Lower lobe of right lung (tissue), 2 donors: ENCODE measurements around the gene PGPEP1. TPM values are rescaled to one million over a fixed set of nuclear protein-coding genes. Genes with fewer than 3 reads are reported as not detected.
"Not testable (repeated sequence)": the region's sequence is repeated elsewhere in the genome, so short reads cannot be mapped to it uniquely, and the experiment has no call there.

ENCODE experiments used
- ATAC-seq, 2 donors: fragments of 200-7000 bp; cut with Tn5 transposase; one replicate each; pipeline ENCODE4 v1.9.1; 2020 to 2022; ENCODE audit warnings: mild to moderate bottlenecking in 2 of 2, moderate library complexity in 2 of 2
- DNase-seq: peaks from one replicate; pipeline ENCODE4 v3.0.0-alpha.2; 2020
- H3K27ac ChIP-seq: fragments of 200-600 bp; one replicate; pipeline ENCODE4 v1.8.0; 2022
- H3K27me3 ChIP-seq: fragments of 200-600 bp; one replicate; pipeline ENCODE4 v1.8.0; 2022; ENCODE audit warnings: low read depth
- H3K36me3 ChIP-seq: fragments of 200-600 bp; one replicate; pipeline ENCODE4 v1.8.0; 2022; ENCODE audit warnings: mild to moderate bottlenecking
- H3K4me1 ChIP-seq: fragments of 200-600 bp; one replicate; pipeline ENCODE4 v1.8.0; 2022
- H3K4me3 ChIP-seq: fragments of 200-600 bp; one replicate; pipeline ENCODE4 v1.8.0; 2022; ENCODE audit warnings: mild to moderate bottlenecking
- H3K9me3 ChIP-seq: fragments of 200-600 bp; one replicate; pipeline ENCODE4 v1.8.0; 2022
- CTCF ChIP-seq: fragments of 200-600 bp; IDR thresholded peaks from one replicate; pipeline ENCODE4 v1.8.0; 2022; ENCODE audit warnings: antibody characterized with exemption, mild to moderate bottlenecking
- intact Hi-C: fragments of 100-400 bp; cut with DNase I; formaldehyde crosslinking; loops from one replicate; pipeline ENCODE4 v1.11.0; 2022
- total RNA-seq: library from RNA; stranded (reverse); fragmentation: NEBNext Ultra II Directional; extraction: Animal tissue kit (Norgen Biotek cat#: 25700); gene quantifications from one replicate; pipeline ENCODE4 v1.2.1, GENCODE V29; 2021
- donor health status: DM: no; HTN: yes; CAD: no; lungs with severe emphysema.

The PGPEP1 gene
- total RNA-seq, 1 donor from 2014 or later = 40.9 TPM

GRCh38 chr19:18342090-18342632, 1.8 kb downstream of the PGPEP1 start:
- Histone ChIP-seq H3K27me3 (no peaks in the 10 kb centered on the region), H3K4me3 (no peak overlapping the region), H3K9me3 (no peaks in the 10 kb centered on the region), H3K27ac (no peak overlapping the region), H3K4me1 (peaks cover 15% of the 10 kb centered on the region), H3K36me3 (peaks cover 19% of the 10 kb centered on the region)
- DNase-seq (no peak), ATAC-seq (no peak)
- intact Hi-C loops = loop anchor here (10.0 kb wide), 1 partner anchor 53 kb away; the partner anchor contains the start of gene LRRC25
- no peak for TF ChIP-seq CTCF

GRCh38 chr19:18344582-18344950, 4.2 kb downstream of the PGPEP1 start:
- no peak for TF ChIP-seq CTCF
- Histone ChIP-seq H3K27ac (no peak overlapping the region), H3K4me3 (no peak overlapping the region), H3K9me3 (no peaks in the 10 kb centered on the region), H3K36me3 (peaks cover 19% of the 10 kb centered on the region), H3K4me1 (peaks cover 16% of the 10 kb centered on the region), H3K27me3 (no peaks in the 10 kb centered on the region)
- intact Hi-C loops = loop anchor here (10.0 kb wide), 1 partner anchor 50 kb away; the partner anchor contains the start of gene LRRC25
- DNase-seq (no peak), ATAC-seq (no peak)

- no peak for DNase-seq
- no peaks in the 10 kb centered on the region for H3K27me3 ChIP-seq
- ATAC-seq = no peak
- peaks cover 14% of the 10 kb centered on the region for H3K4me1 ChIP-seq
- no peak overlapping the region for H3K27ac ChIP-seq
- H3K9me3 ChIP-seq = no peaks in the 10 kb centered on the region
- no peak overlapping the region for H3K4me3 ChIP-seq
- intact Hi-C loops = loop anchor here (10.0 kb wide), 1 partner anchor 50 kb away; the partner anchor contains the start of gene LRRC25
- H3K36me3 ChIP-seq = peaks cover 19% of the 10 kb centered on the region
- no peak for TF ChIP-seq CTCF
Measured at GRCh38 chr19:18345296-18345695, 4.9 kb downstream of the PGPEP1 start.

GRCh38 chr19:18346091-18346490, 5.7 kb downstream of the PGPEP1 start:
- peaks cover 12% of the 10 kb centered on the region for H3K4me1 ChIP-seq

GRCh38 chr19:18348171-18348570, 7.8 kb downstream of the PGPEP1 start:
- Histone ChIP-seq H3K27ac (no peak overlapping the region), H3K36me3 (peaks cover 13% of the 10 kb centered on the region), H3K4me1 (peaks cover 4% of the 10 kb centered on the region), H3K27me3 (no peaks in the 10 kb centered on the region), H3K9me3 (no peaks in the 10 kb centered on the region), H3K4me3 (no peak overlapping the region)
- no peak for DNase-seq
- no peak for TF ChIP-seq CTCF
- peak in 1 of 2 donors; percentile 16 for ATAC-seq
- intact Hi-C loops = loop anchor here (10.0 kb wide), 1 partner anchor 47 kb away; the partner anchor contains the start of gene LRRC25

More at GRCh38 chr19:18346091-18346490, 5.7 kb downstream of the PGPEP1 start:
- intact Hi-C loops = loop anchor here (10.0 kb wide), 1 partner anchor 49 kb away; the partner anchor contains the start of gene LRRC25
- Histone ChIP-seq H3K4me3 (no peak overlapping the region), H3K9me3 (no peaks in the 10 kb centered on the region), H3K27me3 (no peaks in the 10 kb centered on the region), H3K27ac (no peak overlapping the region), H3K36me3 (peaks cover 19% of the 10 kb centered on the region)
- ATAC-seq (no peak), DNase-seq (no peak)
- no peak for TF ChIP-seq CTCF

- not testable (repeated sequence) for H3K27ac ChIP-seq, H3K4me3 ChIP-seq, H3K27me3 ChIP-seq, DNase-seq, H3K4me1 ChIP-seq, H3K9me3 ChIP-seq, ATAC-seq, H3K36me3 ChIP-seq
- intact Hi-C loops = loop anchor here (10.0 kb wide), 1 partner anchor 46 kb away; the partner anchor contains the start of gene LRRC25
Measured at GRCh38 chr19:18348818-18349339, 8.5 kb downstream of the PGPEP1 start.
